Kidney (tissue), 14 donors: ENCODE measurements around the gene UBAP2. TPM values are rescaled to one million over a fixed set of nuclear protein-coding genes. Genes with fewer than 3 reads are reported as not detected.

ENCODE experiments used
- DNase-seq, 5 donors: peaks; one replicate each; pipeline ENCODE4 v3.0.0-alpha.2; 2013 to 2020
- FAIRE-seq: peaks from 2 replicates; lab custom pipeline; 2012; peaks lifted over from hg19 to GRCh38; lab: Jason Lieb, UNC
- H3K27ac ChIP-seq, 2 donors: one replicate each; pipeline ENCODE4 v1.7.0; 2013; ENCODE audit warnings: low read depth in 2 of 2, low read length in 2 of 2, inconsistent platforms in 1 of 2
- H3K27me3 ChIP-seq: one replicate; pipeline ENCODE4 v1.7.1; 2013; ENCODE audit warnings: low read length, inconsistent platforms; ENCODE audit not compliant: control insufficient read depth, insufficient read depth
- H3K36me3 ChIP-seq, 3 donors: one replicate each; pipeline versions ENCODE4 v1.7.0 to v1.7.1; 2013; ENCODE audit warnings: low read length in 3 of 3, control low read depth in 1 of 3, inconsistent platforms in 1 of 3; ENCODE audit not compliant: insufficient read depth in 3 of 3, control insufficient read depth in 2 of 3
- H3K4me1 ChIP-seq, 3 donors: one replicate each; pipeline versions ENCODE4 v1.7.0 to v1.7.1; 2013; ENCODE audit warnings: low read length in 3 of 3, inconsistent platforms in 1 of 3, low read depth in 1 of 3; ENCODE audit not compliant: control insufficient read depth in 2 of 3, insufficient read depth in 2 of 3
- H3K4me3 ChIP-seq, 3 donors: one replicate each; pipeline versions ENCODE4 v1.7.0 to v1.8.1; 2013; ENCODE audit warnings: low read length in 3 of 3, control low read depth in 1 of 3, inconsistent platforms in 1 of 3
- H3K9ac ChIP-seq, 3 donors: one replicate each; pipeline versions ENCODE4 v1.7.0 to v1.7.1; 2013; ENCODE audit warnings: low read length in 3 of 3, control low read depth in 1 of 3, inconsistent platforms in 1 of 3
- H3K9me3 ChIP-seq, 3 donors: one replicate each; pipeline versions ENCODE4 v1.7.0 to v1.7.1; 2013; ENCODE audit warnings: low read length in 3 of 3, control low read depth in 1 of 3, inconsistent platforms in 1 of 3; ENCODE audit not compliant: control insufficient read depth in 2 of 3, insufficient read depth in 1 of 3
- CTCF ChIP-seq: IDR thresholded peaks from 3 replicates; pipeline ENCODE4 v1.5.1; 2012; ENCODE audit warnings: mild to moderate bottlenecking, moderate library complexity, borderline replicate concordance; ENCODE audit not compliant: insufficient read depth; ENCODE audit errors: extremely low read depth
- intact Hi-C: fragments of 100-400 bp; cut with DNase I; formaldehyde crosslinking; loops from one replicate; pipeline ENCODE4 v1.11.1; 2022
- polyA plus RNA-seq: library from polyadenylated mRNA; stranded (reverse); fragments of 350-450 nt; fragmentation: Illumina TruSeq; extraction: RNeasy Lipid Tissue Mini Kit (QIAGEN cat#74804); gene quantifications from one replicate; pipeline ENCODE4 v1.2.3, GENCODE V29; 2014; ENCODE audit warnings: low read depth, low replicate concordance; ENCODE audit not compliant: insufficient read depth
- total RNA-seq: library from RNA; stranded (reverse); fragmentation: NEBNext Ultra II Directional; extraction: Animal tissue kit (Norgen Biotek cat#: 25700); gene quantifications from one replicate; pipeline ENCODE4 v1.2.1, GENCODE V29; 2021
- donor health status: control.
- donor health status: control.
- donor health status: control.
- donor health status: control.
- donor health status: control.
- donor health status: DM: yes; HTN: yes; CAD: no.
- donor health status: Normal renal cell carcinoma (clear cell type).

The UBAP2 gene
- total and polyA plus RNA-seq, 2 donors from 2014 or later: 11.0 to 33.1 TPM

GRCh38 chr9:34049630-34050384, 1.1 kb upstream of the UBAP2 start:
- DNase-seq (peak in 2 of 5 donors; percentile 22 to 60), FAIRE-seq (no peak)
- H3K36me3 ChIP-seq: no peaks in the 10 kb centered on the region

GRCh38 chr9:34047864-34048726, 592 bp downstream of the UBAP2 start:
- H3K27me3 ChIP-seq: no peaks in the 10 kb centered on the region
- no peak for TF ChIP-seq CTCF
- DNase-seq: peak in 3 of 5 donors; percentile 48 to 87 (median 53)
- no peak for FAIRE-seq
- H3K36me3 ChIP-seq: no peaks in the 10 kb centered on the region
- intact Hi-C loops: no loop called here
- peak overlapping the region; percentile 93 to 99 (median 95) for H3K4me3 ChIP-seq
- H3K4me1 ChIP-seq: peaks cover 7 to 18% (median 14%) of the 10 kb centered on the region in 3 donors
- peak overlapping the region; percentile 97 for H3K27ac ChIP-seq
- H3K9me3 ChIP-seq: no peaks in the 10 kb centered on the region
- peak overlapping the region; percentile 35 to 99 (median 93) for H3K9ac ChIP-seq

More at GRCh38 chr9:34049630-34050384, 1.1 kb upstream of the UBAP2 start:
- Histone ChIP-seq H3K27ac (peak overlapping the region; percentile 97), H3K4me3 (peak overlapping the region; percentile 93 to 99 (median 95)), H3K27me3 (no peaks in the 10 kb centered on the region), H3K9ac (peak overlapping the region in 2 of 3 donors; percentile 93 to 99), H3K9me3 (no peaks in the 10 kb centered on the region), H3K4me1 (peaks cover 7 to 18% (median 14%) of the 10 kb centered on the region in 3 donors)
- TF ChIP-seq CTCF: no peak
- intact Hi-C loops: no loop called here

- FAIRE-seq: no peak
- intact Hi-C loops: no loop called here
- no peak for TF ChIP-seq CTCF
- Histone ChIP-seq H3K27ac (no peak overlapping the region), H3K4me1 (peaks cover 7 to 18% (median 14%) of the 10 kb centered on the region in 3 donors), H3K36me3 (no peaks in the 10 kb centered on the region), H3K9ac (peak overlapping the region in 1 of 3 donors; percentile 8), H3K4me3 (peak overlapping the region in 2 of 3 donors; percentile 21 to 93), H3K27me3 (no peaks in the 10 kb centered on the region), H3K9me3 (no peaks in the 10 kb centered on the region)
- peak in 1 of 5 donors; percentile 15 for DNase-seq
Observed at GRCh38 chr9:34046784-34047379, 1.8 kb downstream of the UBAP2 start.
